WTC11 (cell line): ENCODE results near the gene TMTC2. TPM values are rescaled to one million over a fixed set of nuclear protein-coding genes. Genes with fewer than 3 reads are reported as not detected.

Experiments used
- ATAC-seq: fragments of 200-7000 bp; cut with Tn5 transposase; 2 replicates; pipeline ENCODE4 v1.10.0; 2021; ENCODE audit warnings: mild to moderate bottlenecking, moderate library complexity
- CTCF ChIA-PET: fragments of 300-600 bp; sonication (Branson Sonifier 250); formaldehyde crosslinking; loops from one replicate; lab custom pipeline; 2021; ENCODE audit warnings: antibody characterized with exemption; lab: Charles Lee
- POLR2A ChIA-PET: fragments of 350-600 bp; sonication (Branson Sonifier 250); formaldehyde crosslinking; loops from one replicate; lab custom pipeline; 2021; ENCODE audit warnings: antibody characterized with exemption; lab: Charles Lee
- DNase-seq: peaks from one replicate; pipeline ENCODE4 v3.0.0; 2021; ENCODE audit warnings: low spot score
- H3K27ac Mint-ChIP-seq: 2 replicates; pipeline ENCODE4 v1.8.0; 2021; ENCODE audit warnings: mixed read lengths
- H3K27me3 Mint-ChIP-seq: 2 replicates; pipeline ENCODE4 v1.8.0; 2021; ENCODE audit warnings: low read depth, mild to moderate bottlenecking, moderate library complexity, mixed read lengths
- H3K36me3 Mint-ChIP-seq: 2 replicates; pipeline ENCODE4 v1.8.0; 2021; ENCODE audit warnings: mixed read lengths
- H3K4me1 Mint-ChIP-seq: 2 replicates; pipeline ENCODE4 v1.8.0; 2022; ENCODE audit warnings: mixed read lengths
- H3K4me3 Mint-ChIP-seq: 2 replicates; pipeline ENCODE4 v1.8.0; 2021; ENCODE audit warnings: mild to moderate bottlenecking, moderate library complexity, mixed read lengths
- H3K9me3 Mint-ChIP-seq: 2 replicates; pipeline ENCODE4 v1.8.0; 2021; ENCODE audit warnings: mixed read lengths
- CREB1 ChIP-seq: sonication (generic); formaldehyde crosslinking; IDR thresholded peaks from 2 replicates; pipeline ENCODE4 v1.8.0; 2023; ENCODE audit warnings: mild to moderate bottlenecking, missing genetic modification reagents
- EMX1 ChIP-seq: fragments of 250-450 bp; sonication (Bioruptor Pico); IDR thresholded peaks from 2 replicates; pipeline ENCODE4 v1.8.0; 2021; ENCODE audit warnings: mild to moderate bottlenecking
- GABPB1 ChIP-seq: sonication (generic); formaldehyde crosslinking; IDR thresholded peaks from 2 replicates; pipeline ENCODE4 v1.8.1; 2023; ENCODE audit warnings: mild to moderate bottlenecking, missing genetic modification reagents
- IRF2 ChIP-seq: sonication (generic); formaldehyde crosslinking; IDR thresholded peaks from 2 replicates; pipeline ENCODE4 v1.8.0; 2022; ENCODE audit warnings: low read depth, missing genetic modification reagents, borderline replicate concordance
- NFATC4 ChIP-seq: fragments of 250-450 bp; sonication (Bioruptor Pico); IDR thresholded peaks from 2 replicates; pipeline ENCODE4 v1.9.0; 2021; ENCODE audit warnings: mild to moderate bottlenecking
- NR3C1 ChIP-seq: sonication (generic); formaldehyde crosslinking; conservative IDR thresholded peaks from 2 replicates; pipeline ENCODE4 v1.8.1; 2023; ENCODE audit warnings: low read depth, mild to moderate bottlenecking, missing genetic modification reagents
- PRDM15 ChIP-seq: sonication (generic); formaldehyde crosslinking; IDR thresholded peaks from 2 replicates; pipeline ENCODE4 v1.8.0; 2022; ENCODE audit warnings: missing genetic modification reagents
- PRRX2 ChIP-seq: fragments of 250-450 bp; sonication (Bioruptor Pico); IDR thresholded peaks from 2 replicates; pipeline ENCODE4 v1.8.0; 2021; ENCODE audit warnings: mild to moderate bottlenecking
- SMAD4 ChIP-seq: sonication (generic); formaldehyde crosslinking; IDR thresholded peaks from 2 replicates; pipeline ENCODE4 v1.8.0; 2022; ENCODE audit warnings: mild to moderate bottlenecking, missing genetic modification reagents
- SOX15 ChIP-seq: fragments of 250-450 bp; sonication (Bioruptor Pico); IDR thresholded peaks from 2 replicates; pipeline ENCODE4 v1.9.0; 2021; ENCODE audit warnings: mild to moderate bottlenecking
- ZNF423 ChIP-seq: fragments of 250-450 bp; sonication (Bioruptor Pico); IDR thresholded peaks from 2 replicates; pipeline ENCODE4 v2.1.2; 2022; ENCODE audit warnings: mild to moderate bottlenecking, moderate library complexity
- total RNA-seq: library from RNA; stranded (reverse); gene quantifications from 3 replicates; pipeline ENCODE4 v1.2.3, GENCODE V29; 2021
- TF ChIP-seq, protein P1 (sequence below): sonication (generic); formaldehyde crosslinking; IDR thresholded peaks from 2 replicates; pipeline ENCODE4 v1.8.1; 2022; ENCODE audit warnings: low read depth, mild to moderate bottlenecking, moderate library complexity, missing genetic modification reagents, borderline replicate concordance
- TF ChIP-seq, protein P2 (sequence below): sonication (generic); formaldehyde crosslinking; IDR thresholded peaks from 2 replicates; pipeline ENCODE4 v1.8.0; 2022; ENCODE audit warnings: mild to moderate bottlenecking, missing genetic modification reagents
- TF ChIP-seq, protein P3 (sequence below): sonication (generic); formaldehyde crosslinking; IDR thresholded peaks from 2 replicates; pipeline ENCODE4 v1.8.1; 2023; ENCODE audit warnings: mild to moderate bottlenecking, missing genetic modification reagents, borderline replicate concordance
- TF ChIP-seq, protein P4 (sequence below): sonication (generic); formaldehyde crosslinking; IDR thresholded peaks from 2 replicates; pipeline ENCODE4 v1.8.0; 2023; ENCODE audit warnings: missing genetic modification reagents, mild to moderate bottlenecking, borderline replicate concordance
- TF ChIP-seq, protein P5 (sequence below): sonication (generic); formaldehyde crosslinking; IDR thresholded peaks from 2 replicates; pipeline ENCODE4 v1.8.1; 2023; ENCODE audit warnings: mild to moderate bottlenecking, missing genetic modification reagents

The TMTC2 gene
- total RNA-seq, 1 experiment from 2014 or later: 6.4 TPM

DNA sequence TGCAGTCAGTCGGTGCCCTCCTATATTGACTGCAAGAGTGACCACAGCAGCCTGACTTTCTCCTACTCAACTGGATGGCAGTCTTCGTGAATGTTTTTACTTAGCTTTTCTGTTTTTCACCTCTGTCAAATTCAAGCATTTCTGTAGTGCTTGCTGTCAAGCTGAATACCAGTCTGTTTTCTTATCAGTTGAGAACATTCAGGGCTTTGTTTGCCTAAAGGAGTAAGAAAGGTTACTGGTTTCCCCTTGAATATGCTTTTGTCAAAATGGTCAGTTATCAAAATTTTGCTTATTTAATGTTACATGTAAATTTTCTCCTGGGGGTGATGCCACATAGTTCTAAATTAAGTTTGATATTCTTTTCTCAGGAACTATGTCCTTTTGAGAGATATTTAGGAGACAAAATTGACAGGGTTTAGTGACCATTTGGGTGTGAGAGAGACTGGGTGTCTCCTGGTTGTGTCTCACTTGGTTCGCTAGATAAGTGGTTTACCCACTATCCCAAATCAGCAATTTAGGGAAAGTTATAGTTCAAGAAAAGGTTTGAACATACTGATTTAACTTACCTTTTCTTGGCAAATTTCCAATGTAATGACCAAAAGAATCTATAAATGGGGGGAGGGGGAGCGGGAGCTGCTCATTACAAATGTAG is 366.3 kb downstream of the TMTC2 start:
- ATAC-seq (no peak), DNase-seq (no peak)
- POLR2A ChIA-PET: no interaction called here
- Mint-ChIP-seq H3K27ac (no peak overlapping the region), H3K36me3 (no peaks in the 10 kb centered on the region; the same call in 1 of the 2 replicates), H3K4me1 (no peaks in the 10 kb centered on the region), H3K4me3 (no peak overlapping the region), H3K27me3 (no peaks in the 10 kb centered on the region), H3K9me3 (peaks cover 8% of the 10 kb centered on the region)
- CTCF ChIA-PET: no interaction called here
- TF ChIP-seq PRDM15 (no peak), IRF2 (no peak), GABPB1 (CRISPR knock-in tag) (no peak), SMAD4 (CRISPR knock-in tag) (no peak), CREB1 (CRISPR knock-in tag) (no peak)
- TF ChIP-seq, protein P1, sequence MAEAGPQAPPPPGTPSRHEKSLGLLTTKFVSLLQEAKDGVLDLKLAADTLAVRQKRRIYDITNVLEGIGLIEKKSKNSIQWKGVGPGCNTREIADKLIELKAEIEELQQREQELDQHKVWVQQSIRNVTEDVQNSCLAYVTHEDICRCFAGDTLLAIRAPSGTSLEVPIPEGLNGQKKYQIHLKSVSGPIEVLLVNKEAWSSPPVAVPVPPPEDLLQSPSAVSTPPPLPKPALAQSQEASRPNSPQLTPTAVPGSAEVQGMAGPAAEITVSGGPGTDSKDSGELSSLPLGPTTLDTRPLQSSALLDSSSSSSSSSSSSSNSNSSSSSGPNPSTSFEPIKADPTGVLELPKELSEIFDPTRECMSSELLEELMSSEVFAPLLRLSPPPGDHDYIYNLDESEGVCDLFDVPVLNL (CRISPR knock-in tag): no peak
- TF ChIP-seq, protein P2, sequence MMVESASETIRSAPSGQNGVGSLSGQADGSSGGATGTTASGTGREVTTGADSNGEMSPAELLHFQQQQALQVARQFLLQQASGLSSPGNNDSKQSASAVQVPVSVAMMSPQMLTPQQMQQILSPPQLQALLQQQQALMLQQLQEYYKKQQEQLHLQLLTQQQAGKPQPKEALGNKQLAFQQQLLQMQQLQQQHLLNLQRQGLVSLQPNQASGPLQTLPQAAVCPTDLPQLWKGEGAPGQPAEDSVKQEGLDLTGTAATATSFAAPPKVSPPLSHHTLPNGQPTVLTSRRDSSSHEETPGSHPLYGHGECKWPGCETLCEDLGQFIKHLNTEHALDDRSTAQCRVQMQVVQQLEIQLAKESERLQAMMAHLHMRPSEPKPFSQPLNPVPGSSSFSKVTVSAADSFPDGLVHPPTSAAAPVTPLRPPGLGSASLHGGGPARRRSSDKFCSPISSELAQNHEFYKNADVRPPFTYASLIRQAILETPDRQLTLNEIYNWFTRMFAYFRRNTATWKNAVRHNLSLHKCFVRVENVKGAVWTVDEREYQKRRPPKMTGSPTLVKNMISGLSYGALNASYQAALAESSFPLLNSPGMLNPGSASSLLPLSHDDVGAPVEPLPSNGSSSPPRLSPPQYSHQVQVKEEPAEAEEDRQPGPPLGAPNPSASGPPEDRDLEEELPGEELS (CRISPR knock-in tag): no peak

- Mint-ChIP-seq H3K4me3 (no peak overlapping the region), H3K9me3 (no peaks in the 10 kb centered on the region), H3K27me3 (no peaks in the 10 kb centered on the region), H3K36me3 (no peaks in the 10 kb centered on the region), H3K27ac (no peak overlapping the region), H3K4me1 (no peaks in the 10 kb centered on the region)
- ChIA-PET POLR2A (no interaction called here), CTCF (no interaction called here)
- no peak for DNase-seq
- no peak for ATAC-seq
- TF ChIP-seq, protein P3, sequence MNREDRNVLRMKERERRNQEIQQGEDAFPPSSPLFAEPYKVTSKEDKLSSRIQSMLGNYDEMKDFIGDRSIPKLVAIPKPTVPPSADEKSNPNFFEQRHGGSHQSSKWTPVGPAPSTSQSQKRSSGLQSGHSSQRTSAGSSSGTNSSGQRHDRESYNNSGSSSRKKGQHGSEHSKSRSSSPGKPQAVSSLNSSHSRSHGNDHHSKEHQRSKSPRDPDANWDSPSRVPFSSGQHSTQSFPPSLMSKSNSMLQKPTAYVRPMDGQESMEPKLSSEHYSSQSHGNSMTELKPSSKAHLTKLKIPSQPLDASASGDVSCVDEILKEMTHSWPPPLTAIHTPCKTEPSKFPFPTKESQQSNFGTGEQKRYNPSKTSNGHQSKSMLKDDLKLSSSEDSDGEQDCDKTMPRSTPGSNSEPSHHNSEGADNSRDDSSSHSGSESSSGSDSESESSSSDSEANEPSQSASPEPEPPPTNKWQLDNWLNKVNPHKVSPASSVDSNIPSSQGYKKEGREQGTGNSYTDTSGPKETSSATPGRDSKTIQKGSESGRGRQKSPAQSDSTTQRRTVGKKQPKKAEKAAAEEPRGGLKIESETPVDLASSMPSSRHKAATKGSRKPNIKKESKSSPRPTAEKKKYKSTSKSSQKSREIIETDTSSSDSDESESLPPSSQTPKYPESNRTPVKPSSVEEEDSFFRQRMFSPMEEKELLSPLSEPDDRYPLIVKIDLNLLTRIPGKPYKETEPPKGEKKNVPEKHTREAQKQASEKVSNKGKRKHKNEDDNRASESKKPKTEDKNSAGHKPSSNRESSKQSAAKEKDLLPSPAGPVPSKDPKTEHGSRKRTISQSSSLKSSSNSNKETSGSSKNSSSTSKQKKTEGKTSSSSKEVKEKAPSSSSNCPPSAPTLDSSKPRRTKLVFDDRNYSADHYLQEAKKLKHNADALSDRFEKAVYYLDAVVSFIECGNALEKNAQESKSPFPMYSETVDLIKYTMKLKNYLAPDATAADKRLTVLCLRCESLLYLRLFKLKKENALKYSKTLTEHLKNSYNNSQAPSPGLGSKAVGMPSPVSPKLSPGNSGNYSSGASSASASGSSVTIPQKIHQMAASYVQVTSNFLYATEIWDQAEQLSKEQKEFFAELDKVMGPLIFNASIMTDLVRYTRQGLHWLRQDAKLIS (CRISPR knock-in tag): no peak
- no peak for TF ChIP-seq EMX1 (CRISPR knock-in tag)
- TF ChIP-seq NFATC4 (CRISPR knock-in tag): no peak
- no peak for TF ChIP-seq SOX15 (CRISPR knock-in tag)
- TF ChIP-seq, protein P4, sequence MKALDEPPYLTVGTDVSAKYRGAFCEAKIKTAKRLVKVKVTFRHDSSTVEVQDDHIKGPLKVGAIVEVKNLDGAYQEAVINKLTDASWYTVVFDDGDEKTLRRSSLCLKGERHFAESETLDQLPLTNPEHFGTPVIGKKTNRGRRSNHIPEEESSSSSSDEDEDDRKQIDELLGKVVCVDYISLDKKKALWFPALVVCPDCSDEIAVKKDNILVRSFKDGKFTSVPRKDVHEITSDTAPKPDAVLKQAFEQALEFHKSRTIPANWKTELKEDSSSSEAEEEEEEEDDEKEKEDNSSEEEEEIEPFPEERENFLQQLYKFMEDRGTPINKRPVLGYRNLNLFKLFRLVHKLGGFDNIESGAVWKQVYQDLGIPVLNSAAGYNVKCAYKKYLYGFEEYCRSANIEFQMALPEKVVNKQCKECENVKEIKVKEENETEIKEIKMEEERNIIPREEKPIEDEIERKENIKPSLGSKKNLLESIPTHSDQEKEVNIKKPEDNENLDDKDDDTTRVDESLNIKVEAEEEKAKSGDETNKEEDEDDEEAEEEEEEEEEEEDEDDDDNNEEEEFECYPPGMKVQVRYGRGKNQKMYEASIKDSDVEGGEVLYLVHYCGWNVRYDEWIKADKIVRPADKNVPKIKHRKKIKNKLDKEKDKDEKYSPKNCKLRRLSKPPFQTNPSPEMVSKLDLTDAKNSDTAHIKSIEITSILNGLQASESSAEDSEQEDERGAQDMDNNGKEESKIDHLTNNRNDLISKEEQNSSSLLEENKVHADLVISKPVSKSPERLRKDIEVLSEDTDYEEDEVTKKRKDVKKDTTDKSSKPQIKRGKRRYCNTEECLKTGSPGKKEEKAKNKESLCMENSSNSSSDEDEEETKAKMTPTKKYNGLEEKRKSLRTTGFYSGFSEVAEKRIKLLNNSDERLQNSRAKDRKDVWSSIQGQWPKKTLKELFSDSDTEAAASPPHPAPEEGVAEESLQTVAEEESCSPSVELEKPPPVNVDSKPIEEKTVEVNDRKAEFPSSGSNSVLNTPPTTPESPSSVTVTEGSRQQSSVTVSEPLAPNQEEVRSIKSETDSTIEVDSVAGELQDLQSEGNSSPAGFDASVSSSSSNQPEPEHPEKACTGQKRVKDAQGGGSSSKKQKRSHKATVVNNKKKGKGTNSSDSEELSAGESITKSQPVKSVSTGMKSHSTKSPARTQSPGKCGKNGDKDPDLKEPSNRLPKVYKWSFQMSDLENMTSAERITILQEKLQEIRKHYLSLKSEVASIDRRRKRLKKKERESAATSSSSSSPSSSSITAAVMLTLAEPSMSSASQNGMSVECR (CRISPR knock-in tag): no peak
- TF ChIP-seq PRRX2 (CRISPR knock-in tag): no peak
- TF ChIP-seq, protein P5, sequence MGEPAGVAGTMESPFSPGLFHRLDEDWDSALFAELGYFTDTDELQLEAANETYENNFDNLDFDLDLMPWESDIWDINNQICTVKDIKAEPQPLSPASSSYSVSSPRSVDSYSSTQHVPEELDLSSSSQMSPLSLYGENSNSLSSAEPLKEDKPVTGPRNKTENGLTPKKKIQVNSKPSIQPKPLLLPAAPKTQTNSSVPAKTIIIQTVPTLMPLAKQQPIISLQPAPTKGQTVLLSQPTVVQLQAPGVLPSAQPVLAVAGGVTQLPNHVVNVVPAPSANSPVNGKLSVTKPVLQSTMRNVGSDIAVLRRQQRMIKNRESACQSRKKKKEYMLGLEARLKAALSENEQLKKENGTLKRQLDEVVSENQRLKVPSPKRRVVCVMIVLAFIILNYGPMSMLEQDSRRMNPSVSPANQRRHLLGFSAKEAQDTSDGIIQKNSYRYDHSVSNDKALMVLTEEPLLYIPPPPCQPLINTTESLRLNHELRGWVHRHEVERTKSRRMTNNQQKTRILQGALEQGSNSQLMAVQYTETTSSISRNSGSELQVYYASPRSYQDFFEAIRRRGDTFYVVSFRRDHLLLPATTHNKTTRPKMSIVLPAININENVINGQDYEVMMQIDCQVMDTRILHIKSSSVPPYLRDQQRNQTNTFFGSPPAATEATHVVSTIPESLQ (CRISPR knock-in tag): no peak
- TF ChIP-seq ZNF423 (CRISPR knock-in tag): no peak
- TF ChIP-seq NR3C1 (CRISPR knock-in tag): no peak
Measured at GRCh38 chr12:83057436-83057835, 370.7 kb downstream of the TMTC2 start.
